T-helper 22 cell (primary cell): ENCODE data around the gene DNAH8.
A peak's percentile ranks its signal among the peaks of the same experiment; 100 is the strongest.
"Not testable (repeated sequence)": the region's sequence is repeated elsewhere in the genome, so short reads cannot be mapped to it uniquely, and the experiment has no call there.

Source experiments
- DNase-seq: peaks from one replicate; pipeline ENCODE4 v3.0.0-alpha.2; 2020; ENCODE audit warnings: low read depth

DNAH8 gene

DNA sequence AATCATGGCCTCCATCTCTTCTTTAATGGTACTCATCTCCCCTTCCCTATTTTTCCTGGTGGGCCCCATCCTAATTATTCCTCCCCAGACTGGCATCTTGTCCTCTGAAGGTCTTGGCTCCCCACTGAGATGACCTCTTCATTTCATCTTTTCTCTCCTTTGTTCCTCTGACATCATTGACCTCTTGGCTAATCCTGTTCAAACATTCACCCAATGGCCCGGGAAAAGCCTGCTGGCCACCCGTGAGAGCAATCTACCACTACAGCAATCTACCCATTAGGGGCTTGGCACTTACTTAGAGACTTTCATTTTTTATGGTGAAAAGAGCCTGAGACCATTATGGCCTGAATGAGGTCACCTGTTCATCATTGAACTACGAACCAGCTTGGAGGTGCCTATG, 130.8 kb downstream of the DNAH8 start:
- DNase-seq: no peak

DNA sequence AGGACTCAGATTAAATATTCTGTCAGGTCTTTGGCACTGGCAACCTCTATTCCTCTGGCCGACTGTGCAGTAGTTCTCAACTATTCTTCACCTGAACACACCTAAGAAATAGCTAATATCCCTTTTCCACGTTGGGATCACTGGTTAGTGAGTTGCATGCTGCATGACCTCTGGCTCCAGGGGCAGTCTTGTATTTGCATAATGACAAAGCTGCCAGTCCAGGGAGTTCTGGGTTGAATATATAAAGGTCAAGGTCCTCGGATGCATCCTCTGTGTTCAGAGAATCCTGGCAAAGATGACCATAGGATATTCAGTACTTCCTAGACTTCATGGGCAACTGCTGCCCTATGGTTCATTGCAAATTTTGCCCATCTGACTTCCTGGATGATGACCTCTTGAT, 131.2 kb downstream of the DNAH8 start:
- no peak for DNase-seq

DNA sequence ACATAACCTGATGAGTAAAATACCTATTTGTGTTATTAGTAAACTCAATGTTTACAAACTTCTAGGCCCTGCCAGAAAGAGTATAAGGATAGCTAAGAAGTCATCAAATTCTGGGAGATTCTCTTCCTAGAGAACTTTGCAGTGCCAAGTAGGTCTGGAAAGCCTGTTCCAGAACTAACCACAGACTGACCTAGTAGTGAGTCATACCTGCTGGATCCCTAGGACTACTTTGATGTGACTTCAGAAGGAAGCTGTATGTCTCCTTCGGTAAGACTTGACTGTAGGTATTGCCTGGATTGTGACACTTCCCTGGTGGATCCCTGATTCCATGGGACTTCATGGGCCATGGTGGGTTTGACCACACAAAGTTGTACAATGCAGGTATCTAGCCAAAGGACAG, 131.7 kb downstream of the DNAH8 start:
- no peak for DNase-seq

DNA sequence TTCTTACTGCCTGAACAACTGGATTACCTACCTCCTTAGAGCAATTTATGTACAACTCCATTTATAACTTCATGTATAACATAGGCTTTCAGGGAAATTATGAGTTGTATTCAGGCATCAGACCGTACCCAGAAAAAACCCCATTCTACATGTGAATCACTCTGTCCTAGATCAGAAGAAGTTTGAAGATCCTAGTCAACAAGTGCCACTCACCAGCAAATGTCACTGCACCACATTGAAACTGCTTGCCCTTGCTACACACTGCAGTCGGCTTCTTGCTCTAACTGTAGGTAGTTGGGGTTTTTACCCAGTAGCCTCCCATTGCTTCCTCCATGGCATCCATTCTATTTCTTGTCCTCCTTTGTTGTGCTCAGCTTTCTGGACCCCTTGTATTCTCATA, 132.4 kb downstream of the DNAH8 start:
- no peak for DNase-seq

DNA sequence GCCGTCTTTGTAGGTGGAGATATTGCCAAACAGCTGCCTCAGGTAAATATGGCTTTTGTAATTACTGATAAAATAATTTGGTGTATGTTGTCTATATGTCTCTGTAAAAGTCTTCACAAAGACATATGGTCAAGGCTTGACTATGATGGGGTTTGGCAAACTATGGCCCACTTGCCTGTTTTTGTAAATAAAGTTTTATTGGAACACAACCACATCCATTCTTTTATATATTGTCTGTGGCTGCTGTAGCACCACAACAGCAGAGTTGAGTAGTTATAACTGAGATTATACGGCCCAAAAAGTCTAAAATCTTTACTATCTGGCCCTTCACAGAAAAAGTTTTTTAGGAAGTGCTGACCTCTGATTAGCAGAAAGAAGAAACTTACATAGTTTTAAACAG, 133.6 kb downstream of the DNAH8 start:
- DNase-seq: no peak

DNA sequence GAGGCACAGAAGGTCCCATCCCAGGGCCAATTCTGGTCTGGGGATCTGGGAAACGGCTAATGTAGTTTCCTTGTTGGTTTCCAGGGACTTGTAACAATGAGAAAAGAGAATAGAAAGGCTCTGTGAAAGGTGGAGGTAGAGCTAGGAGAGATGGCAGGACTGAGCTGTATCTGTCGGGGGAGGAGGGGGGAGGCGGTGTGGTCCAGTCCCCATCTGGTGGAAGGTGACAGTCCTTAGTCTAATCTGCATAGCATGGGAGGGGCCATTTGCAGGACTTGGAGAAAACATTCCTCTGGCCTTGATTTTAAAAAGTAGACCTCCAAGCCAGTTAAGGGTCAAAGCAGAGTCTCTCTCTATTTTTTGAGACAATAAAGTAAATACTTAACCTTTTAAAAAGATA, 137.1 kb downstream of the DNAH8 start:
- no peak for DNase-seq

DNA sequence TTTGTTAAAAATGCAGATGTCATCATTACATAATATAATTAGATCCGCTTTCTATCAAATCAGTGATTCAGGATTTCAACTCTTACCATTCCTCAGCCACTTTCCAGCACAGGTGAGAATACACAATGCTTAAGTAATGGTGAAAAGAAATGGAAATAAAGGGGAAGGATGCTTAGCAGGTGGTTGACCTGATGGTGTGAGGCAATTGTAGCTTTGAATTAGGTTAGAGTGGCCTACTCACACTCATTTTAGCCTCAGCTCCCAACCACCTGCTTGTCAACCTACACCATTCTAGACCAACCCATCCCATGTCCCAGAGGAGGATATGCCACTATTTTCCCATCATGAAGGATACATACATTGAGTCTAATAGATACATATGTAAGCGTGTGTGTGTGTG, 138.1 kb downstream of the DNAH8 start:
- DNase-seq: no peak

DNA sequence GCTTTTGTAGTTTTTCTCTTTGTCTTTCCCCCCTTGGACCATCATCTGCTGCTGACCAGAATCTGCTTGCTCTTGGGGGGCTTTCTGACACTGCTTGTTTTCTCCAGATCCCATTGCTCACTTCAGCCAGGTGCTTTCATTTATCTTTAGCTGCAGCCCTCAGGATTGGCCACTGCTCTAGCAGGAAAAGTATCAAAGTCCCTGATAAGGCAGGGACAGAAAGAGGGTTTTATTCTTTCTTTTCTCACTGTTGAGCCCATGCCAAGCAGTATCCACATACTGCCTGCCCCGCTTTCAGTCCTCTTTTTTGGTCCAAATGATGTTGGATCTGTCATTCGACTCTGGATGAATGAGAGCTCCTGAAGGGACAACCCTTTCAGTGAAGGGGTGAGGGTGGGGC, 141.4 kb downstream of the DNAH8 start:
- no peak for DNase-seq

DNA sequence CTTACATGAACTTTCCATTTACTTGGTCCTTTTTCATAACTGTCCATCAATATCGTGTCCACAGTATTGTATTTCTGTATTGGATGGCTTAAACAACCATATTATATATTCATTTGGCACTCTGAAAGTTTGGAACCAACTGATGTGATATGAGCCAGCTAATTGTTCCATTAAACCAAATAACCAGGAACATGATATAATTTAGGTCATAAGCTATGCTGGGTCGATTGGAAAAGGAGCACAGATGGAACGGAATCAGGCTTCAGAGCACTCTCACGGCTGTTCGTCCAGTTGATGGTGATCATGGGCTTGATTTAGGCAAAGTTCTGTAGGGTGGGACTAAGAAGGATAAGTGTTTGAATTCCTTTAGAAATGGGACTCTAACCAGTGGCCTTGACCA, 142.7 kb downstream of the DNAH8 start:
- DNase-seq: no peak

DNA sequence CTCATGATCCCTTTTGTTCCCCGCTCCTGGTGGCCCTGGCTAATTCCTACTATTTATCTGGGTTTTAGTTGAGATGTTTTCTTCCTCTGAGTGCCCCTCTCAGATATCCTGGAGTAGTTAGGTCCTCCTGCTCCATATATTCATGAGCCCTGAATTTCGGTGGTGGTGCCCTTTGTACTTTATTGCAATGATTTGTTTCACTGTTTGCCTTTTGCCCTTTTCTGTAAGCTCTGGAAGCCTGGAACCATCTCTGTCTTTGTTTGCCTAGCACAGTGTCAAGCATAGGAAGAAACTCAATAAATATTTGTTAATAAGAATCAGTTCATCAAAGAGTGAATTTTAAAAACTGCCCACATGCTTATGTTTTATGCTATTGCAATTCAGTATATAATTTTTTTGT, 144.9 kb downstream of the DNAH8 start:
- DNase-seq: no peak

DNA sequence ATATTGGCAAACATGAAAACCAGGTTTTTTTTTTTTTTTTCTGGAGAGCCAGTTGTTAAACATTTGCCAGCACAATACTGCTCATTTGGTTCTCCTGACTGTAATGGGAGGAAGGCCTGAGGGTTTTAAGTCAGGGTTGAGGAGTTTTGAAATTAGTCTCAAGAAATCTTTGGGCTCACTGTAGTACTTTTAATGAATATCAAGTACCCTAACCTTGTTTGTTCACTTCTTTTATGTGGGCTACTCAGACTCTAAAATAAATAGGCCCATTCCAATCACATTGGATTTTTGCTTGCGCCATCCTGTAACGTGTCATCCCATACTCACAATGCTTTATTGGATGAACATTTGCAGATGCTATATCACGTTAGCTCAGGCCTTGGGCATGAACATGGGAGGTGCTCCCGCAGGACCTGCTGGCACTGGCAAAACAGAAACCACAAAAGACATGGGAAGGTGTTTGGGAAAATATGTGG, 146.9 kb downstream of the DNAH8 start:
- DNase-seq: no peak

DNA sequence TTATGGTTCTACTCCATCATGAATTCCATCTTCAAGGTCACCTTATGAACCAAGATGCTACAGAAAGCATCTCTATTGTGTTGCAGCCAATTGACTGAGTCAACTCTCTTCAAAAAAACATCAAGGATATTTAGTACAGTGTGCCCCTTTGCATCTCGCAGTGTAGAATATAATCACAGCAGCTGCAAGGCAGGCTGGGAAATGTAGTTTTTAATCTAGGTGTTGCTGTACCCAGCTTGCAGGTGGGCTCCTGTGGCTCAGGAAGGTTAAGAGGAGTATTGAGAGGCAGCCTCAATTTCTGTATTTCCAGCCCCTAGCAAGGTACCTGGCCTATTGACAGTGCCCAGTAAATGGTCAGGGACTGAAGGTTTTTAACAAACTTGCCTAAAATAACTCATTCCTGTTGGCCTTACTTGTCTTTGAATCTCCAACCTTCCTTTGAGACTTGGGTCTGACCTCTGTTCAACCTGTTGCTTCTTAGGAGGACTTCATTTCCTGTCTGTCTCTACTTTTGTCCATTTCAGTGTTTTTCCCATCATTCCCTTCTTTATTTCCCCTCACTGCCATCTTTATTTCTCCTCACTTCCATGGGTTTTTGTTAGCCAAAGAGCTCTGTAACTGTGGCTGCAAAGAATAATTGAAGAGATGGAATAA, 150.5 kb downstream of the DNAH8 start:
- no peak for DNase-seq

DNA sequence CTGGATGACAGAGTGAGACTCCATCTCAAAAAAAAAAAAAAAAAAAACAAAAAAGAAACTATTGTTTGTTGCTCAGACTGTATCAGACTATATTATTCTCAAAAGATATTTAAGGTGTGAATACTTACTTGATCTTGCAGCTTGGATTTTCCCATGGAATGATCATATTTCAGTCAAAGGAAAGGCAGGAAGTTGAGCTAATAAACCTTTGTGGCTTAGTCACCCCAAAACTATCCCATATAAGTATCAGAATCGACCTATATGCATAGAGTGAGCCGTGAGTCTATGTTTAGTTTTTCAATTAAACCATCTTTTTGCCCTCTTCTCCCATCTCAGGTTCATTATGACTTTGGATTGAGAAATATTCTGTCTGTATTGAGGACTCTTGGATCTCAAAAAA, 152.6 kb downstream of the DNAH8 start:
- DNase-seq: no peak

DNA sequence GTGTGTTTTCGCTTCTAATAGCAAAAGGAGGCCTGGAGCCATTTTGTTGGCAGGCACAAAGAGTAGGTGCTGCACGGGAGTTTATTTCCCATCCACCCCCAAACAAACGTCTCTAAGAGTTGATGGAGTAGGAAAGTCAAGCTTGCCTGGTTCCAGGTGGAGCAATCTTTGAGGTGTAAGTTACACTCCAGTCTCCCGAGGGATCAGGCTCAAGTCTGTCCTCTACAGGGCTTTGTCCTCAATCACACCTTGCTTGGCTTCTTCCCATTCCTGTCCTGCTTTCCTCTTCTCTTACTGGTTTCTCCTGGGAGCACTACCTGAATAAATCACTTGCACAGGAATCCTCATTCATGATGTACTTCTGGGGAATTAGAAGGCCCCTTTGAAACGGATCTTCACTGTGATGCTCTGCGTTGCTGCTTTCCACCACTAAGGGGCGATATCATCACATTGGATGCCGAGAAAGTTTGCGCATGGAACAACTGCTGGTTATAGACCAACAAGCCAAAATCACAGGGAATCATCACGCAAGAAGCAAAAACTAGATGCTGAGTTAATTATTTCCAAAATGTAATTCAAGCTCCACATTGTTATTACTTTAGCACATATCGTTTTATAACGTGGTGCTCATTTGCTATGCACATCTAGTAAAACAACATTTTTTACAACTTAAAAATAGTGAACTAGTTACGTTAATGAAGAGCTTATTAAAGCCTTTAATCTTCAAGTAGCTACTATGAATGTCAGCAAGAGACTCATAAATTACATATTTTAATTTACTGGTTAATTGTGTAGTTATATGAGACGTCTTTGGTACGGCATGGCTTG, 156.8 kb downstream of the DNAH8 start:
- no peak for DNase-seq

DNA sequence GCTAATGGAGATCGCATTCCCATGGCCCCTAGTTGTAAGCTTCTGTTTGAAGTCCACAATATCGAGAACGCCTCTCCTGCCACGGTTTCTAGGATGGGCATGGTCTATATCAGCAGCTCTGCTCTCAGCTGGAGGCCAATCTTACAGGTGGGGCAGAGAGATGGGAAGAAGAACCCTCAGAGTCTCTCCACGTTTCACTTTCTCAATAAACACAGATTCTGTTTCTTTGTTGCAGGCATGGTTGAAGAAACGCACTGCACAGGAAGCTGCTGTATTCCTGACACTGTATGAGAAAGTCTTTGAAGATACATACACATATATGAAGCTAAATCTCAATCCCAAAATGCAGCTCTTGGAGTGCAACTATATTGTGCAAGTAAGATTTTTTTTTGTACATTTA, 157.9 kb downstream of the DNAH8 start:
- no peak for DNase-seq

DNA sequence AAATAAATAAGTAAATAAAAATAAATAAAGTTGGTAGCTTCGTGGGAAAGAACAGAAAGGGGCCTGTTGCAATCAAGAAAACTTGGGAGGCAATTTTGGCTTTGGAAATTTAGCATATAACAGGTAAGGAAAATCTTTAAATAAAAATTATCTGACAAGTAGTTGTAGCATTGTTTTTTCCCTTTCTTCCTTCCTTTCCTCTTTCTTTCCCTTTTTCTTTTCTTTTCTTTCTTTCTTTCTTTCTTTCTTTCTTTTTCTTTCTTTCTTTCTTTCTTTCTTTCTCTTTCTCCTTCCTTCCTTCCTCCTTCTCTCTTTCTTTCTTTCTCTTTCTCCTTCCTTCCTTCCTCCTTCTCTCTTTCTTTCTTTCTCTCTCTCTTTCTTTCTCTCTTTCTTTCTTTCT, 158.7 kb downstream of the DNAH8 start:
- DNase-seq: not testable (repeated sequence)

DNA sequence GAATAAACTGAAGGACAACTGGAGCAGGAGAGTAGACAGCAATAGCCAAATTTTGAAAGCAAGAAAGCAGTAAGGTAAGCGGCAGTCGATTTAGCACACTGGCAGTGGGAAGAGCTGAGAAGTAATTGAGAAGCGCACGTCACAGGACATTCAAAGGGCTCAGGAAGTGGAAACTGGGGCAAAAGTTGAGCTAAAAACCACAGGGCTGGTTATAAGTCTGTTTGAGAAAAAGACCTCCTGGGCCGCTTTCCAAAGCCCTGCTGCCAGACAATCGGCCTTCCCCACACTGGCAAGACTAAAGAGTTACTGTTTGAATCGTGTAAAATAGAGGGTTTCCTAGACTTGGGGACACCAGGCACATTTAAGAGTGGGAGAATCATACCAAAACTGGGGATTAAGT, 161.4 kb downstream of the DNAH8 start:
- DNase-seq: peak; percentile 3

DNA sequence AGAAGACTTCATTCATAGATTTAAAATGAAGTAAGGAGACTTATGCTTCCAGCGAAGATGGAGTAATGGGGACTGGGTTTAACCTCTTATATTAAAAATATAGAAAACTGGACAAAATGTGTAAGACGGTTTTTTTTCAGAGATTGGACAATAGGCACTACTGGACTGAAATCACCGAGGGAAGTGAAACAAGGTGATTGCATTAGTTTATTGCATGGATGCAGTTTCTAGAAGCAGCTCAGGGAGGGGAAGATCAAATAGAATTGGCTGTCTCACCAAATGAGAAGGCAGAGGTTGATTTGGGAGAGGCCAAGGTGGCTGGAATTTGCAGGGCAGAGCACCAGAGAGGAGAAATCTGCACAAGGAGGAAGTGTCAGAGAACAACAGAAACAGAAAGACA, 162.6 kb downstream of the DNAH8 start:
- no peak for DNase-seq

DNA sequence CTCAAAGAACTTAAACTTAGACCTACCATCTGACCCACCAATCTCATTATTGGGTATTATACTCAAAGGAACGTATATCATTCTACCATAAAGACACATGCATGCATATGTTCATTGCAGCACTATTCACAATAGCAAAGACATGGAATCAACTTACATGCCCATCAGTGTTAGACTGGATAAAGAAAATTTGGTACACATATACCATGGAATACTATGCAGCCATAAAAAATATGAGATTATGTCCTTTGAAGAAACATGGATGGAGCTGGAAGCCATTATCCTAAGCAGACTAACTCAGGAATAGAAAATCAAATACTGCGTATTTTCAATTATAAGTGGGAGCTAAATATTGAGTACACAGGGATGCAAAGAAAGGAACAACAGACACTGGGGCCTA, 167.0 kb downstream of the DNAH8 start:
- DNase-seq: no peak

DNA sequence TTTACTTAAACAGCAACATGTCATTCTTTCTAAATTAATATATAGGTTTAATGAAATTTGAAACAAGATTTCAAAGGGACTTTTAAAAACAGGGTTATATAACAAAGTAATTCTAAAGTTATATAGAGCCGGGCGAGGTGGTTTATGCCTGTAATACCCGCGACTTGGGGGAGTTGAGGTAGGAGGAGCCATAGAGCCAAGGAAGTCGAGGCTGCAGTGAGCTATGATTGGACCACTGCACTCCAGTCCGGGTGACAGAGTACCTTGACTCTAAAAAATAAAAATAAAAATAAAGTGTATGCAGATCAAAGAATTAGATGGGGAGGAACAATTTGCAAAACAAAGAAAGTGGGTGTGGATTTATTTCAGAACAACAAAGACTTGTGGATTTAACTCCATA, 182.4 kb downstream of the DNAH8 start:
- DNase-seq: no peak

DNA sequence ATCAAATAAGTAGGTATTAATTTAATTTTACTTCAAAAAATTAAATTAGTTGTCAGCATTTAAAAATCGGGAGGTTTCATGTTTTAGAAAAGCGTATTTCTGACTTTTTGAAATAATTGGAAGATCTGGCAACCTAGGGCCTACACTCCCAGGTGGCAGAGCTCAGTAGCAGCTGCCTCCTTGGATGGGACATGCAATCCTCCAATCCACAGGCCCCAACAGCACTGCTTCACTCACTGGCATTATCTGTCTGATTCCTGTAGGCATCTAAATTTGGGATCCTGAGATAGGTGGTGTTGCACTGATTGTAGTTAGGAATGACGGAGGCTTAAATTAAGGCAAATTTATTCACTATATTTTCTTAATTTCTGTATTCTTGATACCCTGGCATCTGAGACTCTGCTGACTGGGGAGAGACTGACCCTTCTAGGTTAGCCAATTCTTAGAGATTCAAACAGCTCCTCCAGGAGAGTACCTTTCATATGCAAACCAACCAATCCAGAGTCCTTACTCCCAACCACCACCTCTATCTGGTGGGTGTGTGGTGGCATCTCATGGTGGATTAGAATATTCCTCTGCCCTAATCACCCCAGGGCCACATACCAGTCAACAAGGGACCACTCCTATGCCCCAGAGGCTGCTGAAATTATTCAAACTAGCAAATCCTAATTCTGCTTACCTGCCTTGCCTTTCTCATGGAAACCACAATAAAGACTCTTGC, 186.9 kb downstream of the DNAH8 start:
- no peak for DNase-seq

DNA sequence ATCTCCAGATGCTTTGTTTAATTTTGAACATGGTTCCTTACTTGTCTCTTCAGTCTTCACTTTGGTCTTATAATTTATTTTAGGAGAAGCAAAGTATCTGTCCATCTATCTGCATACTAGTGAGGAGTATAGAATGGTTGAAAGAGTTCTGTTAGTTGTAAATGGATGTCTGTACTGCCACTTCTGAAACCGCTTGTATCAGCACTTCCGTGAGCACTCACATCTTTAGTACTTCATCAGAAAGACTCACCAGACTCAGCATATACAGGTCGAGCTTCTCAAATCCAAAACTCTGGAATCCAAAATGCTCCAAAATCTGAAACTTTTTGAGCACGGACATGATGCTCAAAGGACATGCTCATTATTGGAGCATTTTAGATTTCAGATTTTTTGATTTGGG, 191.5 kb downstream of the DNAH8 start:
- no peak for DNase-seq

DNA sequence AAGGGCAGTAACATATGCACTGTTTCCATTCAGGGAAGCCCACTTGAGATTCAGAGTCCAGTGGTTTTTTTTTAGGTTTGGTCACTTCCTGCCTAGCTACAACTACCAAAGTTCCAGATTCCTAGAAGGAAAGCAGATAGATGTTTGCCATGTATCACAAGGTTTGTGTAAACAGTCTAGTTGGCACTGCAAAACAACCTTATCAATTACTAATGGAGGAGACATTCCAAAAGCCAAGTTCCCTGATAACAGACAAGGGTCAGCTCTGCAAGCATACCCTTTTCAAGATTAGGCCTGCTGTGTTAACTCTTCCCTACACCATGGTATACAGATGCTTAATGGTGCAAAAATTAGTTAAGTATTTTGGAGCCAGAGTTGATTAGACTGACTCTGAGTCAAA, 192.2 kb downstream of the DNAH8 start:
- DNase-seq: no peak
